H1 (cell line): ENCODE measurements around the gene IRAK3. TPM values are rescaled to one million over a fixed set of nuclear protein-coding genes. Genes with fewer than 3 reads are reported as not detected.
A peak's percentile ranks its signal among the peaks of the same experiment; 100 is the strongest.

Experiments used
- CTCF ChIA-PET: fragments of 300-600 bp; sonication (Branson Sonifier 250); formaldehyde crosslinking; loops from one replicate; lab custom pipeline; 2021; ENCODE audit not compliant: partially characterized antibody; lab: Charles Lee
- POLR2A ChIA-PET: fragments of 300-600 bp; sonication (Branson Sonifier 250); formaldehyde crosslinking; loops from one replicate; lab custom pipeline; 2021; ENCODE audit warnings: inconsistent platforms; ENCODE audit not compliant: partially characterized antibody; lab: Charles Lee
- DNase-seq, 2 experiments: peaks; one replicate each; pipeline versions ENCODE4 v3.0.0 to v3.0.0-alpha.2; 2010 to 2022; ENCODE audit warnings: low spot score in 2 of 2, low read depth in 1 of 2, mixed read lengths in 1 of 2
- FAIRE-seq: peaks from 2 replicates; lab custom pipeline; 2011; peaks lifted over from hg19 to GRCh38; lab: Jason Lieb, UNC
- H2AFZ ChIP-seq: 2 replicates; pipeline ENCODE4 v1.8.1; 2012; ENCODE audit warnings: low read length, inconsistent platforms
- H2AK5ac ChIP-seq: 2 replicates; pipeline ENCODE4 v1.6.1; 2013; ENCODE audit warnings: low read depth, low read length
- H2BK120ac ChIP-seq: replicated peaks from 2 replicates; pipeline ENCODE3; 2013; ENCODE audit warnings: low read depth, low read length, inconsistent platforms
- H2BK12ac ChIP-seq: 2 replicates; pipeline ENCODE4 v1.6.1; 2013; ENCODE audit warnings: low read depth, low read length
- H2BK15ac ChIP-seq: 2 replicates; pipeline ENCODE4 v1.6.1; 2013; ENCODE audit warnings: low read length
- H2BK20ac ChIP-seq: 2 replicates; pipeline ENCODE4 v1.6.1; 2013; ENCODE audit warnings: low read length
- H2BK5ac ChIP-seq: 2 replicates; pipeline ENCODE4 v1.6.1; 2013; ENCODE audit warnings: low read depth, low read length
- H3K14ac ChIP-seq: 2 replicates; pipeline ENCODE4 v1.6.1; 2013; ENCODE audit warnings: inconsistent platforms; ENCODE audit not compliant: insufficient read length
- H3K18ac ChIP-seq: 2 replicates; pipeline ENCODE4 v1.6.1; 2013; ENCODE audit warnings: low read length; ENCODE audit errors: extremely low read depth
- H3K23ac ChIP-seq: 2 replicates; pipeline ENCODE4 v1.6.1; 2013; ENCODE audit warnings: inconsistent platforms; ENCODE audit not compliant: insufficient read length
- H3K23me2 ChIP-seq: 2 replicates; pipeline ENCODE4 v1.6.1; 2013; ENCODE audit warnings: low read depth, low read length
- H3K27ac ChIP-seq: 2 replicates; pipeline ENCODE4 v1.6.1; 2011; ENCODE audit warnings: low read depth, low read length, inconsistent platforms
- H3K27me3 ChIP-seq, 4 experiments: replicated peaks in 1 of 4; 1 replicate in 1 of 4; 2 replicates in 3 of 4; pipeline versions ENCODE4 v1.6.1 to v1.8.1; 2011 to 2013; ENCODE audit warnings: low read length in 3 of 4, mild to moderate bottlenecking in 3 of 4, inconsistent platforms in 2 of 4, mixed read lengths in 2 of 4, moderate library complexity in 1 of 4; ENCODE audit not compliant: control insufficient read depth in 3 of 4, insufficient read depth in 3 of 4; ENCODE audit errors: extremely low read depth in 1 of 4
- H3K36me3 ChIP-seq, 4 experiments: 2 replicates each; pipeline versions ENCODE4 v1.6.1 to v1.8.1; 2011 to 2013; ENCODE audit warnings: mild to moderate bottlenecking in 4 of 4, low read length in 3 of 4, moderate library complexity in 2 of 4, control low read depth in 1 of 4, inconsistent platforms in 1 of 4; ENCODE audit not compliant: insufficient read depth in 4 of 4, control insufficient read depth in 2 of 4
- H3K4ac ChIP-seq: replicated peaks from 2 replicates; pipeline ENCODE3; 2013; ENCODE audit warnings: low read length, low read depth, mixed read lengths, inconsistent platforms; ENCODE audit not compliant: insufficient read length
- H3K4me1 ChIP-seq, 4 experiments: replicated peaks in 1 of 4; 1 replicate in 1 of 4; 2 replicates in 3 of 4; pipeline versions ENCODE4 v1.6.1 to v1.8.1; 2011 to 2013; ENCODE audit warnings: low read length in 3 of 4, inconsistent platforms in 2 of 4, mixed read lengths in 1 of 4; ENCODE audit not compliant: insufficient read depth in 4 of 4, control insufficient read depth in 3 of 4
- H3K4me2 ChIP-seq, 2 experiments: 2 replicates each; pipeline versions ENCODE4 v1.6.1 to v1.8.1; 2011 to 2013; ENCODE audit warnings: low read depth in 2 of 2, low read length in 2 of 2, control low read depth in 1 of 2, inconsistent platforms in 1 of 2, mild to moderate bottlenecking in 1 of 2; ENCODE audit not compliant: insufficient read depth in 1 of 2
- H3K4me3 ChIP-seq, 4 experiments: fragments of 200-600, 300-600 bp in 1 of 4; sonication (generic), shearing (Covaris generic), sonication (Bioruptor Twin) in 1 of 4; 2 replicates each; pipeline versions ENCODE4 v1.5.1 to v1.8.1; 2011 to 2016; ENCODE audit warnings: low read length in 4 of 4, low read depth in 3 of 4, control low read depth in 2 of 4, inconsistent platforms in 2 of 4, mild to moderate bottlenecking in 2 of 4, mixed read lengths in 1 of 4, moderate library complexity in 1 of 4; ENCODE audit not compliant: insufficient read depth in 2 of 4; ENCODE audit errors: extremely low read depth in 1 of 4
- H3K56ac ChIP-seq: replicated peaks from 2 replicates; pipeline ENCODE3; 2013; ENCODE audit warnings: low read depth, mild to moderate bottlenecking, mixed read lengths, low read length, inconsistent platforms; ENCODE audit not compliant: insufficient read length
- H3K79me1 ChIP-seq: 2 replicates; pipeline ENCODE4 v1.6.1; 2013; ENCODE audit warnings: low read depth, low read length, control low read depth
- H3K79me2 ChIP-seq, 2 experiments: 2 replicates each; pipeline versions ENCODE4 v1.6.1 to v1.8.1; 2012 to 2013; ENCODE audit warnings: low read length in 2 of 2, mild to moderate bottlenecking in 2 of 2, inconsistent platforms in 1 of 2; ENCODE audit not compliant: insufficient read depth in 2 of 2, control insufficient read depth in 1 of 2
- H3K9ac ChIP-seq, 4 experiments: replicated peaks in 1 of 4; 1 replicate in 1 of 4; 2 replicates in 3 of 4; pipeline versions ENCODE4 v1.6.1 to v1.8.1; 2011 to 2013; ENCODE audit warnings: low read depth in 3 of 4, low read length in 3 of 4, control low read depth in 2 of 4, mild to moderate bottlenecking in 2 of 4, moderate library complexity in 2 of 4, inconsistent platforms in 1 of 4; ENCODE audit errors: extremely low read depth in 1 of 4
- H3K9me3 ChIP-seq, 2 experiments: 2 replicates each; pipeline versions ENCODE4 v1.6.1 to v1.8.1; 2012 to 2013; ENCODE audit warnings: mild to moderate bottlenecking in 2 of 2, moderate library complexity in 2 of 2, control low read depth in 1 of 2, inconsistent platforms in 1 of 2, low read depth in 1 of 2, low read length in 1 of 2, mixed read lengths in 1 of 2; ENCODE audit not compliant: insufficient read depth in 2 of 2
- H4K20me1 ChIP-seq, 2 experiments: replicated peaks in 1 of 2; 2 replicates each; pipeline versions ENCODE3 to v1.8.1; 2011 to 2013; ENCODE audit warnings: inconsistent platforms in 2 of 2, low read length in 2 of 2, mild to moderate bottlenecking in 1 of 2; ENCODE audit not compliant: insufficient read depth in 2 of 2, control insufficient read depth in 1 of 2
- H4K5ac ChIP-seq: 2 replicates; pipeline ENCODE4 v1.6.1; 2013; ENCODE audit warnings: low read length, low read depth, mixed read lengths, inconsistent platforms; ENCODE audit not compliant: insufficient read length
- H4K8ac ChIP-seq: 2 replicates; pipeline ENCODE4 v1.8.0; 2013; ENCODE audit warnings: mild to moderate bottlenecking, moderate library complexity, low read length, inconsistent platforms; ENCODE audit not compliant: insufficient read depth; ENCODE audit errors: extremely low read depth
- H4K91ac ChIP-seq: replicated peaks from 2 replicates; pipeline ENCODE3; 2013; ENCODE audit warnings: low read length, mixed read lengths, inconsistent platforms; ENCODE audit not compliant: insufficient read length
- EGR1 ChIP-seq: IDR thresholded peaks from 2 replicates; pipeline ENCODE4 v1.6.1; 2011; ENCODE audit warnings: low read depth, low read length, borderline replicate concordance
- GABPA ChIP-seq: IDR thresholded peaks from 2 replicates; pipeline ENCODE4 v1.6.1; 2011; ENCODE audit warnings: mild to moderate bottlenecking, low read length, moderate library complexity, borderline replicate concordance; ENCODE audit not compliant: insufficient read depth
- JUN ChIP-seq: IDR thresholded peaks from 2 replicates; pipeline ENCODE4 v1.6.1; 2011; ENCODE audit warnings: low read depth, mild to moderate bottlenecking, improper control_type of control experiment, low read length
- MAX ChIP-seq: IDR thresholded peaks from 2 replicates; pipeline ENCODE4 v1.6.1; 2012; ENCODE audit warnings: inconsistent platforms
- POLR2A ChIP-seq, 2 experiments: IDR thresholded peaks; 1 replicate in 1 of 2; 2 replicates in 1 of 2; pipeline ENCODE4 v1.6.1; 2011; ENCODE audit warnings: low read depth in 2 of 2, low read length in 2 of 2, mild to moderate bottlenecking in 2 of 2; ENCODE audit errors: control extremely low read depth in 1 of 2
- RFX5 ChIP-seq: IDR thresholded peaks from 2 replicates; pipeline ENCODE4 v1.6.1; 2011; ENCODE audit warnings: low read depth, low read length, improper control_type of control experiment, borderline replicate concordance
- SIN3A ChIP-seq, 2 experiments: IDR thresholded peaks in 1 of 2; conservative IDR thresholded peaks in 1 of 2; 2 replicates each; pipeline ENCODE4 v1.6.1; 2011 to 2012; ENCODE audit warnings: low read length in 2 of 2, improper control_type of control experiment in 1 of 2, low read depth in 1 of 2, mild to moderate bottlenecking in 1 of 2
- WGBS, 2 experiments: shearing (Covaris generic) in 1 of 2; methylation state at CpG; one replicate each; pipeline versions ENCODE4 v1.1.6 to v1.1.7; 2013 to 2015; ENCODE audit warnings: low lambda C conversion rate in 2 of 2, mixed read lengths in 2 of 2, inconsistent platforms in 1 of 2, low coverage in 1 of 2, missing lambda C conversion rate in 1 of 2; ENCODE audit not compliant: insufficient replicate concordance in 2 of 2, insufficient coverage in 1 of 2, insufficient read length in 1 of 2; ENCODE audit errors: extremely low coverage in 1 of 2, missing lambda C conversion rate in 1 of 2; 5-methylcytosine and 5-hydroxymethylcytosine counted together
- polyA plus RNA-seq, 7 experiments: library from polyadenylated mRNA; depleted of rRNA in 3 of 7; stranded (reverse) in 5 of 7; unstranded in 2 of 7; fragments of >200 nt in 5 of 7; fragments of 200-250 nt in 2 of 7; gene quantifications; 1 replicate in 5 of 7; 2 replicates in 1 of 7; 4 replicates in 1 of 7; pipeline versions ENCODE4 v1.2.1 to v1.2.3, GENCODE V29; 2011 to 2013; ENCODE audit warnings: missing spikeins in 2 of 7, mixed read lengths in 2 of 7
- total RNA-seq: library from RNA; stranded (reverse); fragmentation: NEBNext Ultra II Directional; extraction: Animal tissue kit (Norgen Biotek cat#: 25700); gene quantifications from 2 replicates; pipeline ENCODE4 v1.2.1, GENCODE V29; 2021
- TF ChIP-seq, protein P1 (sequence below): IDR thresholded peaks from 2 replicates; pipeline ENCODE4 v1.6.1; 2012; ENCODE audit warnings: inconsistent platforms

The IRAK3 gene
- total and polyA plus RNA-seq, 2 of the 8 experiments (the other 6 are each of a cell fraction or from before 2014, with no cell fraction given), result 0.51 to 2.2 TPM

- Histone ChIP-seq H3K4ac (no peak overlapping the region), H3K79me1 (no peaks in the 10 kb centered on the region), H2BK20ac (0 out of 2 replicates have a peak overlapping the region, but pooled peaks have one; percentile 8), H4K8ac (no peak overlapping the region), H3K9me3 (no peaks in the 10 kb centered on the region), H3K4me2 (no peak overlapping the region), H2BK15ac (no peak overlapping the region), H3K79me2 (no peaks in the 10 kb centered on the region), H3K14ac (no peak overlapping the region), H4K20me1 (no peaks in the 10 kb centered on the region), H3K23me2 (no peaks in the 10 kb centered on the region), H3K56ac (no peak overlapping the region), H4K91ac (no peak overlapping the region), H3K9ac (no peak overlapping the region), H2BK120ac (no peak overlapping the region), H3K18ac (no peak overlapping the region), H2BK12ac (peak overlapping the region; percentile 92; the same call in 1 of the 2 replicates), H3K27ac (no peak overlapping the region), H4K5ac (no peak overlapping the region), H3K36me3 (no peaks in the 10 kb centered on the region), H3K23ac (no peak overlapping the region), H3K4me3 (no peak overlapping the region), H3K27me3 (no peaks in the 10 kb centered on the region), H2BK5ac (0 out of 2 replicates have a peak overlapping the region, but pooled peaks have one; percentile 55), H2AFZ (0 out of 2 replicates have a peak overlapping the region, but pooled peaks have one; percentile 10), H3K4me1 (peaks cover 0 to 4% (median 1%) of the 10 kb centered on the region in 4 experiments; a peak in 2 of 7 replicates), H2AK5ac (0 out of 2 replicates have a peak overlapping the region, but pooled peaks have one; percentile 11)
- POLR2A ChIA-PET, result interaction anchor here (1.1 kb wide), 1 partner anchor 29 kb away, joined by 3 read pairs; the partner anchor contains the start of gene HELB
- no peak for DNase-seq
- 81% methylated on average over 1 of the region's 1 CpG; no CpG with 5 or more reads in 1 of the 2 experiments for WGBS, 2 experiments
- no peak for TF ChIP-seq SIN3A (conservative IDR thresholded peaks at IDR 0.05 in 1 of 2, IDR thresholded peaks at IDR 0.05 in 1 of 2; ENCODE audit: low read depth in 1 of 2, low read length in 2 of 2)
- no peak for TF ChIP-seq GABPA
- TF ChIP-seq MAX, result no peak
- no peak for TF ChIP-seq POLR2A (IDR thresholded peaks at IDR 0.05; ENCODE audit: control extremely low read depth in 1 of 2, low read depth in 2 of 2, low read length in 2 of 2)
- TF ChIP-seq RFX5, result no peak
- TF ChIP-seq, protein P1, sequence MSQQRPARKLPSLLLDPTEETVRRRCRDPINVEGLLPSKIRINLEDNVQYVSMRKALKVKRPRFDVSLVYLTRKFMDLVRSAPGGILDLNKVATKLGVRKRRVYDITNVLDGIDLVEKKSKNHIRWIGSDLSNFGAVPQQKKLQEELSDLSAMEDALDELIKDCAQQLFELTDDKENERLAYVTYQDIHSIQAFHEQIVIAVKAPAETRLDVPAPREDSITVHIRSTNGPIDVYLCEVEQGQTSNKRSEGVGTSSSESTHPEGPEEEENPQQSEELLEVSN, result no peak
- TF ChIP-seq JUN, result no peak
- TF ChIP-seq EGR1, result no peak
- FAIRE-seq, result peak; percentile 52
- CTCF ChIA-PET, result interaction anchor here (0.9 to 2.2 kb wide), 5 partner anchors 21 to 588 kb away, joined by 3 to 9 read pairs (median 3); partner anchors contain the start of gene TMBIM4
Measured at GRCh38 chr12:66273147-66273546, 84.1 kb downstream of the IRAK3 start.
